Right lobe of liver (tissue), 4 donors: ENCODE data around the gene C19orf47.
A peak's percentile ranks its signal among the peaks of the same experiment; 100 is the strongest.

Experiments
- CTCF ChIP-seq, 4 donors: fragments of 200-600 bp in 3 of 4; fragments of 450-650 bp in 1 of 4; IDR thresholded peaks; one replicate each; pipeline versions ENCODE4 v1.5.1 to v1.8.0; 2016 to 2022; ENCODE audit warnings: antibody characterized with exemption in 4 of 4, mild to moderate bottlenecking in 2 of 4
- POLR2A ChIP-seq: fragments of 450-650 bp; IDR thresholded peaks from one replicate; pipeline ENCODE4 v1.6.1; 2017; ENCODE audit warnings: antibody characterized with exemption, mild to moderate bottlenecking
- donor health status: DM: no; HTN: no; CAD: no.
- donor health status: DM: no; HTN: no; CAD: no.
- donor health status: DM: no; HTN: yes; CAD: no.

GRCh38 chr19:40285353-40286234, 62.6 kb downstream of the C19orf47 start:
- no peak for TF ChIP-seq CTCF (IDR thresholded peaks at IDR 0.05)
- TF ChIP-seq POLR2A, result peak; percentile 39
